Glutamatergic neuron (in vitro differentiated cells): ENCODE results near the gene ANTXR2. TPM values are rescaled to one million over a fixed set of nuclear protein-coding genes. Genes with fewer than 3 reads are reported as not detected.

Experiments
- DNase-seq: peaks from one replicate; pipeline ENCODE4 v3.0.0; 2022
- H3K27ac Mint-ChIP-seq: one replicate; pipeline ENCODE4 v1.8.0; 2020; ENCODE audit warnings: mild to moderate bottlenecking, mixed read lengths, inconsistent platforms; ENCODE audit not compliant: unreplicated experiment
- H3K27me3 Mint-ChIP-seq: one replicate; pipeline ENCODE4 v1.8.0; 2020; ENCODE audit warnings: mild to moderate bottlenecking, moderate library complexity, mixed read lengths, inconsistent platforms; ENCODE audit not compliant: unreplicated experiment
- H3K36me3 Mint-ChIP-seq: one replicate; pipeline ENCODE4 v1.8.0; 2020; ENCODE audit warnings: mild to moderate bottlenecking, mixed read lengths, inconsistent platforms; ENCODE audit not compliant: unreplicated experiment
- H3K4me1 Mint-ChIP-seq: one replicate; pipeline ENCODE4 v1.8.0; 2020; ENCODE audit warnings: mild to moderate bottlenecking, low read depth, mixed read lengths, inconsistent platforms; ENCODE audit not compliant: unreplicated experiment
- H3K4me3 Mint-ChIP-seq: one replicate; pipeline ENCODE4 v1.8.0; 2020; ENCODE audit warnings: mild to moderate bottlenecking, mixed read lengths, inconsistent platforms; ENCODE audit not compliant: unreplicated experiment
- H3K9me3 Mint-ChIP-seq: one replicate; pipeline ENCODE4 v1.8.0; 2020; ENCODE audit warnings: mild to moderate bottlenecking, moderate library complexity, mixed read lengths, inconsistent platforms; ENCODE audit not compliant: unreplicated experiment
- CTCF ChIP-seq: fragments of 200-600 bp; sonication (generic); IDR thresholded peaks from one replicate; pipeline ENCODE4 v1.5.0; 2021; ENCODE audit not compliant: partially characterized antibody, unreplicated experiment
- total RNA-seq: library from RNA; stranded (reverse); fragmentation: NEBNext Ultra II Directional; extraction: Animal tissue kit (Norgen Biotek cat#: 25700); gene quantifications from one replicate; pipeline ENCODE4 v1.2.1, GENCODE V29; 2021; ENCODE audit not compliant: unreplicated experiment

Gene ANTXR2
- total RNA-seq, 1 donor from 2014 or later = 47.8 TPM

GRCh38 chr4:80065601-80066000, 7.4 kb downstream of the ANTXR2 start:
- Mint-ChIP-seq H3K4me3 (no peak overlapping the region), H3K27me3 (no peaks in the 10 kb centered on the region), H3K36me3 (no peaks in the 10 kb centered on the region), H3K9me3 (no peaks in the 10 kb centered on the region), H3K27ac (no peak overlapping the region), H3K4me1 (peaks cover 5% of the 10 kb centered on the region)
- TF ChIP-seq CTCF = no peak
- no peak for DNase-seq

- H3K4me3 Mint-ChIP-seq = no peak overlapping the region
- no peak for DNase-seq
- H3K27me3 Mint-ChIP-seq = no peaks in the 10 kb centered on the region
- no peaks in the 10 kb centered on the region for H3K9me3 Mint-ChIP-seq
- peaks cover 1% of the 10 kb centered on the region for H3K4me1 Mint-ChIP-seq
- TF ChIP-seq CTCF = no peak
- H3K27ac Mint-ChIP-seq = no peak overlapping the region
- H3K36me3 Mint-ChIP-seq = no peaks in the 10 kb centered on the region
Observed at GRCh38 chr4:80062527-80062926, 10.5 kb downstream of the ANTXR2 start.

- no peak for TF ChIP-seq CTCF
- no peak overlapping the region for H3K4me3 Mint-ChIP-seq
- no peaks in the 10 kb centered on the region for H3K9me3 Mint-ChIP-seq
- H3K4me1 Mint-ChIP-seq = peaks cover 2% of the 10 kb centered on the region
- no peaks in the 10 kb centered on the region for H3K27me3 Mint-ChIP-seq
- no peak overlapping the region for H3K27ac Mint-ChIP-seq
- no peaks in the 10 kb centered on the region for H3K36me3 Mint-ChIP-seq
- DNase-seq = no peak
Observed at GRCh38 chr4:80060804-80061203, 12.2 kb downstream of the ANTXR2 start.

GRCh38 chr4:80058740-80059139, 14.3 kb downstream of the ANTXR2 start:
- TF ChIP-seq CTCF = no peak
- peaks cover 11% of the 10 kb centered on the region for H3K4me1 Mint-ChIP-seq
- H3K27ac Mint-ChIP-seq = no peak overlapping the region
- no peaks in the 10 kb centered on the region for H3K27me3 Mint-ChIP-seq
- H3K36me3 Mint-ChIP-seq = no peaks in the 10 kb centered on the region
- H3K4me3 Mint-ChIP-seq = no peak overlapping the region
- H3K9me3 Mint-ChIP-seq = no peaks in the 10 kb centered on the region
- no peak for DNase-seq

- Mint-ChIP-seq H3K4me1 (peaks cover 15% of the 10 kb centered on the region), H3K36me3 (no peaks in the 10 kb centered on the region), H3K27me3 (no peaks in the 10 kb centered on the region), H3K27ac (no peak overlapping the region), H3K4me3 (no peak overlapping the region), H3K9me3 (no peaks in the 10 kb centered on the region)
- no peak for TF ChIP-seq CTCF
- no peak for DNase-seq
Observed at GRCh38 chr4:80054375-80054774, 18.7 kb downstream of the ANTXR2 start.
